Panc1 (cell line): ENCODE measurements around the gene E2F8. TPM values are rescaled to one million over a fixed set of nuclear protein-coding genes. Genes with fewer than 3 reads are reported as not detected.

Experiments used
- ATAC-seq: fragments of 200-7000 bp; cut with Tn5 transposase; 2 replicates; pipeline ENCODE4 v1.9.1; 2020; ENCODE audit warnings: mild to moderate bottlenecking, moderate library complexity
- BruUV-seq: library from RNA; stranded (reverse); fragments of 400-500 nt; replicated peaks from 2 replicates; lab custom pipeline; 2021; lab: Mats Ljungman, UMichigan
- CTCF ChIA-PET: fragments of 300-600 bp; sonication (Branson Sonifier 250); formaldehyde crosslinking; loops from one replicate; lab custom pipeline; 2022; ENCODE audit warnings: antibody characterized with exemption; lab: Charles Lee
- POLR2A ChIA-PET: fragments of 300-600 bp; sonication (Branson Sonifier 250); formaldehyde crosslinking; loops from one replicate; lab custom pipeline; 2022; ENCODE audit warnings: antibody characterized with exemption; lab: Charles Lee
- DNase-seq: peaks from one replicate; pipeline ENCODE4 v3.0.0-alpha.2; 2010; ENCODE audit warnings: low read depth, low spot score
- H3K27ac ChIP-seq: 2 replicates; pipeline ENCODE4 v1.5.1; 2011; ENCODE audit warnings: mild to moderate bottlenecking, low read length, inconsistent platforms
- H3K27me3 ChIP-seq: fragments of 200-500 bp; sonication (Bioruptor generic); 2 replicates; pipeline ENCODE4 v1.6.0; 2014; ENCODE audit warnings: low read length, inconsistent platforms; ENCODE audit not compliant: control insufficient read depth, insufficient read depth
- H3K36me3 ChIP-seq: fragments of 200-500 bp; sonication (Bioruptor generic); 2 replicates; pipeline ENCODE4 v1.5.1; 2014; ENCODE audit warnings: inconsistent platforms, mild to moderate bottlenecking, low read length, moderate library complexity; ENCODE audit not compliant: control insufficient read depth, insufficient read depth
- H3K4me1 ChIP-seq: 2 replicates; pipeline ENCODE4 v1.5.1; 2011; ENCODE audit warnings: inconsistent platforms, mild to moderate bottlenecking, low read length, moderate library complexity; ENCODE audit not compliant: control insufficient read depth, insufficient read depth
- H3K4me3 ChIP-seq, 2 experiments: 2 replicates each; pipeline ENCODE4 v1.5.1; 2011 to 2012; ENCODE audit warnings: low read depth in 2 of 2, low read length in 2 of 2, mild to moderate bottlenecking in 2 of 2, inconsistent platforms in 1 of 2, moderate library complexity in 1 of 2
- H3K9me3 ChIP-seq: fragments of 200-500 bp; sonication (Bioruptor generic); 2 replicates; pipeline ENCODE4 v1.5.1; 2014; ENCODE audit warnings: low read depth, mild to moderate bottlenecking, inconsistent platforms, low read length, moderate library complexity; ENCODE audit not compliant: control insufficient read depth, insufficient read depth
- CTCF ChIP-seq: fragments of 450-650 bp; IDR thresholded peaks from 2 replicates; pipeline ENCODE4 v1.5.1; 2017; ENCODE audit warnings: mild to moderate bottlenecking
- POLR2AphosphoS5 ChIP-seq: IDR thresholded peaks from 2 replicates; pipeline ENCODE4 v1.6.1; 2012; ENCODE audit warnings: mild to moderate bottlenecking, low read depth, low read length, moderate library complexity
- REST ChIP-seq, 2 experiments: IDR thresholded peaks; 2 replicates each; pipeline ENCODE4 v1.6.1; 2011 to 2012; ENCODE audit warnings: low read depth in 2 of 2, control low read depth in 1 of 2, low read length in 1 of 2, mild to moderate bottlenecking in 1 of 2, moderate library complexity in 1 of 2; ENCODE audit not compliant: insufficient read depth in 1 of 2
- SIN3A ChIP-seq: IDR thresholded peaks from 2 replicates; pipeline ENCODE4 v1.6.1; 2012; ENCODE audit warnings: low read depth, mild to moderate bottlenecking, low read length, moderate library complexity, borderline replicate concordance; ENCODE audit not compliant: insufficient read depth
- TCF7L2 ChIP-seq: IDR thresholded peaks from 2 replicates; pipeline ENCODE4 v1.6.1; 2011; ENCODE audit warnings: mild to moderate bottlenecking, low read depth, low read length, inconsistent platforms
- in situ Hi-C: cut with HindIII; loops from 2 replicates; pipeline ENCODE4 v1.10.0; 2016; ENCODE audit warnings: low sequenced_read_pairs, low pct_unique_long_range_greater_than_20kb
- intact Hi-C: fragments of 100-400 bp; cut with micrococcal nuclease; formaldehyde crosslinking; loops from one replicate; pipeline ENCODE4 v1.10.0; 2022; ENCODE audit not compliant: unreplicated experiment
- total RNA-seq: library from RNA; stranded (reverse); gene quantifications from one replicate; pipeline ENCODE4 v1.2.1, GENCODE V29; 2021; ENCODE audit not compliant: unreplicated experiment

Gene E2F8
- total RNA-seq, 1 experiment from 2014 or later: 14.2 TPM

DNA sequence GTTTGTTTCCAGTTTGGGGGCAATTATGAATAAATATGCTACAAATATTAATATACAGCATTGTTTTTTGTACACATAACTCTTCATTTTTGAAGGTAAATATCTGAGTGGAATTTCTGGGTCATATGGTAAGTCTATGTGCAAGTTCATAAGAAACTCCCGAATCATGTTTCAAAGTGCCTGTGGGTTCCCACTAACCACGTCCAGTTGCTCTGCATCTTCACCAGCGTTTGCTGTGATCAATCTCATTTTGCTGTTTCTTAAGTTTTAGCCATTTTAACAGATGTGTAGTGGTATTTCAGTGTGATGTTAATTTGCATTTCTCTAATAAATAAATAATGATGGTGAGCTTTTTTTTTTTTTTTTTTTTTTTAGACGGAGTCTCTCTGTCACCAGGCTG, 24.7 kb downstream of the E2F8 start:
- no peak for TF ChIP-seq REST (IDR thresholded peaks at IDR 0.05; ENCODE audit: insufficient read depth in 1 of 2, low read depth in 2 of 2, low read length in 1 of 2)
- no peak for TF ChIP-seq CTCF
- no peak overlapping the region for H3K27ac ChIP-seq
- ChIA-PET CTCF (no interaction called here), POLR2A (interaction anchor here (0.6 kb wide), 1 partner anchor 11 kb away, joined by 6 read pairs; no protein-coding TSS in a partner anchor)
- no peaks in the 10 kb centered on the region for H3K9me3 ChIP-seq
- in situ Hi-C loops: no loop called here
- intact Hi-C loops: no loop called here
- no peaks in the 10 kb centered on the region for H3K4me1 ChIP-seq
- no peaks in the 10 kb centered on the region for H3K36me3 ChIP-seq
- ATAC-seq (no peak), DNase-seq (no peak)
- no peaks in the 10 kb centered on the region; the same call in 1 of the 2 replicates for H3K27me3 ChIP-seq
- BruUV-seq: no TSS peak
- H3K4me3 ChIP-seq: no peak overlapping the region

DNA sequence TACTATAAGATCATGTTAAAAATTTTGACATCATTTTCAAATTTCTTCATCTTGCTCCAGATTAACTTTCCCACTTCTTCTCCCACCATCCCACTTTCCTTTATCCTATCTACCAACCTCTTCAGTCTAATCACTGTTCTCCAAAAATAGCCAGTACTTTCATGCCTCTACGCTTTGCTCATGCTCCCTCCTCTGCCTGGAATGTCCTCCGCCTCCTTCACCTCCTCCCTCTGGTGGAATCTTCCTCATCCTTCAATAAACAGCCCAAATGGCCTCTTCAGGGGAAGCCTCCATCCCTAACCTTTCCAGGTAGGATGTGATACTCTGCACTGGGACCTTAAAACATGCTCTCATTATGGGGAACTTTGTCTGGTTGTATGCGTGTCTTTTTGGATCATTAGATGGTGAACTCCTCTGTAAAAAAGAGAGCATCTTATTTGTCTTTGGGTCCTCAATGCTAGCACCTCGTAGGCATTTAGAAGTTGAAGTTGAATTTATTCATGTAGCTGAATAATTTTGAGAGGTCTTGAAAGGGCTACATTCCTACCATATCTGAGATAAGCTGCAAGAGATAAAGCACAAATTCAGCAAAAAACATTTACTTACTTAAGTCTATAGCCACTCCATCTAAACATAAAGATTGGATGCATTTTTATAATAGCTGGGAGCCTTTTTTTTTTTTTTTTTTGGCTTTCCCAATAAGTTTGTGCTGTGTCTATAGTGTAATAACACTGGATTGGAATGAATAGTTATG, 31.0 kb downstream of the E2F8 start:
- no TSS peak for BruUV-seq

More for the DNA sequence above, 31.0 kb downstream of the E2F8 start:
- H3K36me3 ChIP-seq: no peaks in the 10 kb centered on the region
- H3K4me3 ChIP-seq: no peak overlapping the region
- ATAC-seq: no peak
- no peak overlapping the region for H3K27ac ChIP-seq
- intact Hi-C loops: no loop called here
- ChIA-PET CTCF (interaction anchor here (0.7 kb wide), 1 partner anchor 15 kb away, joined by 8 read pairs; no protein-coding TSS in a partner anchor), POLR2A (no interaction called here)
- no peaks in the 10 kb centered on the region for H3K4me1 ChIP-seq
- no peak for DNase-seq
- H3K27me3 ChIP-seq: peaks cover 5% of the 10 kb centered on the region; the same call in 1 of the 2 replicates
- TF ChIP-seq POLR2AphosphoS5 (no peak), TCF7L2 (no peak), SIN3A (no peak), CTCF (no peak), REST (IDR thresholded peaks at IDR 0.05; ENCODE audit: insufficient read depth in 1 of 2, low read depth in 2 of 2, low read length in 1 of 2) (no peak)
- H3K9me3 ChIP-seq: no peaks in the 10 kb centered on the region
- in situ Hi-C loops: no loop called here
